Common myeloid progenitor, CD34-positive (primary cell): ENCODE measurements around the gene PRR19.

Experiments used
- CTCF ChIA-PET: fragments of 350-600 bp; sonication (Branson Sonifier 250); formaldehyde crosslinking; loops from one replicate; lab custom pipeline; 2021; ENCODE audit warnings: antibody characterized with exemption; lab: Charles Lee
- POLR2A ChIA-PET: fragments of 350-600 bp; sonication (Branson Sonifier 250); formaldehyde crosslinking; loops from one replicate; lab custom pipeline; 2021; ENCODE audit warnings: antibody characterized with exemption; lab: Charles Lee
- DNase-seq, 3 donors: peaks; one replicate each; pipeline versions ENCODE4 v3.0.0 to v3.0.0-alpha.2; 2013
- H3K27ac ChIP-seq, 2 experiments: 1 replicate in 1 of 2; 2 replicates in 1 of 2; pipeline ENCODE4 v1.7.0; 2013; ENCODE audit warnings: inconsistent platforms in 2 of 2, low read length in 2 of 2, mild to moderate bottlenecking in 2 of 2, low read depth in 1 of 2, moderate library complexity in 1 of 2; ENCODE audit not compliant: severe bottlenecking in 2 of 2, insufficient read depth in 1 of 2, poor library complexity in 1 of 2
- H3K27me3 ChIP-seq, 5 experiments: replicated peaks in 2 of 5; 1 replicate in 3 of 5; 2 replicates in 2 of 5; pipeline versions ENCODE4 v1.6.1 to v1.7.0; 2013; ENCODE audit warnings: low read length in 4 of 5, mild to moderate bottlenecking in 2 of 5, moderate library complexity in 2 of 5, inconsistent platforms in 1 of 5; ENCODE audit not compliant: insufficient read depth in 5 of 5, control insufficient read depth in 4 of 5
- H3K36me3 ChIP-seq, 4 experiments: 1 replicate in 2 of 4; 2 replicates in 2 of 4; pipeline versions ENCODE4 v1.6.1 to v1.7.0; 2013; ENCODE audit warnings: low read length in 3 of 4, control low read depth in 1 of 4, mild to moderate bottlenecking in 1 of 4; ENCODE audit not compliant: control insufficient read depth in 4 of 4, insufficient read depth in 4 of 4
- H3K4me1 ChIP-seq, 4 experiments: 1 replicate in 3 of 4; 2 replicates in 1 of 4; pipeline versions ENCODE4 v1.6.1 to v1.7.1; 2013; ENCODE audit warnings: low read length in 3 of 4, mild to moderate bottlenecking in 3 of 4, control low read depth in 1 of 4, inconsistent platforms in 1 of 4, moderate library complexity in 1 of 4; ENCODE audit not compliant: control insufficient read depth in 4 of 4, insufficient read depth in 4 of 4; ENCODE audit errors: control extremely low read depth in 1 of 4
- H3K4me3 ChIP-seq, 7 experiments: 1 replicate in 4 of 7; 2 replicates in 3 of 7; pipeline versions ENCODE4 v1.5.1 to v1.7.0; 2013; ENCODE audit warnings: mild to moderate bottlenecking in 7 of 7, low read length in 6 of 7, moderate library complexity in 6 of 7, inconsistent platforms in 2 of 7, low read depth in 2 of 7, control low read depth in 1 of 7; ENCODE audit not compliant: insufficient read depth in 4 of 7, control insufficient read depth in 1 of 7; ENCODE audit errors: extremely low read depth in 1 of 7
- H3K9me3 ChIP-seq, 5 experiments: 1 replicate in 4 of 5; 2 replicates in 1 of 5; pipeline versions ENCODE4 v1.6.1 to v1.7.1; 2013; ENCODE audit warnings: low read length in 4 of 5, mild to moderate bottlenecking in 2 of 5, inconsistent platforms in 1 of 5, low read depth in 1 of 5, moderate library complexity in 1 of 5; ENCODE audit not compliant: control insufficient read depth in 4 of 5, insufficient read depth in 2 of 5; ENCODE audit errors: control extremely low read depth in 1 of 5
- WGBS: methylation state at CpG from one replicate; pipeline ENCODE4 v1.1.5; 2013; ENCODE audit not compliant: insufficient coverage; 5-methylcytosine and 5-hydroxymethylcytosine counted together

The PRR19 gene

GRCh38 chr19:42290523-42291434 is 11.2 kb upstream of the PRR19 start:
- Histone ChIP-seq H3K27ac (no peak overlapping the region), H3K4me3 (no peak overlapping the region), H3K9me3 (no peaks in the 10 kb centered on the region), H3K36me3 (peaks cover 17 to 95% (median 66%) of the 10 kb centered on the region in 4 experiments), H3K27me3 (no peaks in the 10 kb centered on the region), H3K4me1 (peaks cover 0 to 12% (median 11%) of the 10 kb centered on the region in 4 experiments)
- 91% methylated on average over 27 of the region's 31 CpGs for WGBS
- CTCF ChIA-PET = interaction anchor here (0.8 to 6.2 kb wide), 13 partner anchors 9 to 188 kb away, joined by 3 to 30 read pairs (median 4); partner anchors contain the start of genes PAFAH1B3, POU2F2 and PRR19
- POLR2A ChIA-PET = no interaction called here
- DNase-seq = peak; percentile 82 to 87 (median 85)

GRCh38 chr19:42291435-42291810 is 10.5 kb upstream of the PRR19 start:
- Histone ChIP-seq H3K9me3 (no peaks in the 10 kb centered on the region), H3K4me1 (peaks cover 0 to 5% (median 5%) of the 10 kb centered on the region in 4 experiments), H3K4me3 (no peak overlapping the region), H3K27ac (no peak overlapping the region), H3K27me3 (no peaks in the 10 kb centered on the region), H3K36me3 (peaks cover 17 to 98% (median 67%) of the 10 kb centered on the region in 4 experiments)
- WGBS = 78% methylated on average over 7 of the region's 9 CpGs
- CTCF ChIA-PET = interaction anchor here (1.1 to 6.2 kb wide), 6 partner anchors 10 to 187 kb away, joined by 3 to 30 read pairs (median 4); partner anchors contain the start of gene POU2F2
- POLR2A ChIA-PET = no interaction called here
- DNase-seq = no peak

DNA sequence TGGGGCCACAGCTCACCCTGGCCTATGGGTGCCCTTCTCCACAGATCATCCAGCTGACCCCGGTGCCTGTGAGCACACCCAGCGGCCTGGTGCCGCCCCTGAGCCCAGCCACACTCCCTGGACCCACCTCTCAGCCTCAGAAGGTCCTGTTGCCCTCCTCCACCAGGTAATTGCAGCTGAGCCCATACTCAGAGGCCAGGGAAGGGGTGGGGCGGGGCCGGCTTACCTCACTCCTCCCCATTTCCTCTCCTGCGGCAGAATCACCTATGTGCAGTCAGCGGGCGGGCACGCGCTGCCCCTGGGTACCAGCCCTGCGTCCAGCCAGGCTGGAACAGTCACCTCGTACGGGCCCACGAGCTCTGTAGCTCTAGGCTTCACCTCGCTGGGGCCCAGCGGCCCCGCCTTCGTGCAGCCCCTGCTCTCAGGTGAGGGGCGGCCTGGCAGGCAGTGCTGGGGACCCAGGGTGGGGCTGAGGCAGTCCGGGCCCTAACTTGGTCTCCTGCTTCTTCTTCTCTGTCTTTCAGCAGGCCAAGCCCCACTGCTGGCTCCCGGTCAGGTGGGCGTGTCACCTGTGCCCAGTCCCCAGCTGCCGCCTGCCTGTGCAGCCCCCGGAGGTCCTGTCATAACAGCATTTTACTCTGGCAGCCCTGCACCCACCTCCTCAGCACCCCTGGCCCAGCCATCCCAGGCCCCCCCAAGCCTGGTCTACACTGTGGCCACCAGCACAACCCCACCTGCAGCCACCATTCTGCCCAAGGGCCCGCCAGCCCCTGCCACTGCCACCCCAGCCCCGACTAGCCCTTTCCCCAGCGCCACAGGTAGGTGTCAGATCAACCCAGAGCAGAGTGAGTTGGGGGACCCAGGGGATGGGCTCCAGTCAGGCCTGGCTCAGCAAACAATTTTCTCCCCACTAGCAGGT is 9.6 kb upstream of the PRR19 start:
- CTCF ChIA-PET = interaction anchor here (1.0 to 6.2 kb wide), 5 partner anchors 46 to 188 kb away, joined by 3 to 30 read pairs (median 4); partner anchors contain the start of gene POU2F2
- DNase-seq = no peak
- 97% methylated on average over 18 of the region's 27 CpGs for WGBS
- H3K27ac ChIP-seq = no peak overlapping the region
- H3K27me3 ChIP-seq = no peaks in the 10 kb centered on the region
- H3K4me3 ChIP-seq = no peak overlapping the region
- POLR2A ChIA-PET = no interaction called here
- peaks cover 17 to 99% (median 69%) of the 10 kb centered on the region in 4 experiments for H3K36me3 ChIP-seq
- no peaks in the 10 kb centered on the region for H3K4me1 ChIP-seq
- no peaks in the 10 kb centered on the region for H3K9me3 ChIP-seq

DNA sequence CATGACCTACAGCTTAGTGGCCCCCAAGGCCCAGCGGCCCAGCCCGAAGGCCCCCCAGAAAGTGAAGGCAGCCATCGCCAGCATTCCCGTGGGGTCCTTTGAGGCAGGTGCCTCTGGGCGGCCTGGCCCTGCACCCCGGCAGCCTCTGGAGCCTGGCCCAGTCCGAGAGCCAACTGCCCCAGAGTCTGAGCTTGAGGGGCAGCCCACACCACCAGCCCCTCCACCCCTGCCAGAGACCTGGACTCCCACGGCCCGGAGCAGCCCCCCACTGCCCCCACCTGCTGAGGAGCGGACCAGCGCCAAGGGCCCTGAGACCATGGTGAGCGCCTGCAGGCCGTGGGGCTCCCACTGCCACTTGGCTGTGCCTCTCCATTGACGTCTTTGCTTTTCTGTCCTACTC is 9.0 kb upstream of the PRR19 start:
- H3K27me3 ChIP-seq = no peaks in the 10 kb centered on the region
- peaks cover 17 to 92% (median 62%) of the 10 kb centered on the region in 4 experiments for H3K36me3 ChIP-seq
- WGBS = 99% methylated on average over 12 of the region's 14 CpGs
- no peaks in the 10 kb centered on the region for H3K9me3 ChIP-seq
- DNase-seq = no peak
- POLR2A ChIA-PET = no interaction called here
- CTCF ChIA-PET = interaction anchor here (0.8 to 6.2 kb wide), 4 partner anchors 47 to 184 kb away, joined by 3 to 30 read pairs (median 4); no protein-coding TSS in a partner anchor
- H3K27ac ChIP-seq = no peak overlapping the region
- H3K4me1 ChIP-seq = no peaks in the 10 kb centered on the region
- no peak overlapping the region for H3K4me3 ChIP-seq

- no peak overlapping the region for H3K4me3 ChIP-seq
- H3K4me1 ChIP-seq = no peaks in the 10 kb centered on the region
- 95% methylated on average over 16 of the region's 17 CpGs for WGBS
- no peak overlapping the region for H3K27ac ChIP-seq
- H3K9me3 ChIP-seq = no peaks in the 10 kb centered on the region
- peaks cover 13 to 87% (median 58%) of the 10 kb centered on the region in 4 experiments for H3K36me3 ChIP-seq
- ChIA-PET POLR2A (interaction anchor here (1.0 kb wide), 1 partner anchor 50 kb away, joined by 3 read pairs; no protein-coding TSS in a partner anchor), CTCF (interaction anchor here (0.8 to 6.2 kb wide), 4 partner anchors 48 to 185 kb away, joined by 3 to 30 read pairs (median 4); no protein-coding TSS in a partner anchor)
- DNase-seq = no peak
- no peaks in the 10 kb centered on the region for H3K27me3 ChIP-seq
These were observed 8.4 kb upstream of the PRR19 start for GRCh38 chr19:42293540-42293939.

DNA sequence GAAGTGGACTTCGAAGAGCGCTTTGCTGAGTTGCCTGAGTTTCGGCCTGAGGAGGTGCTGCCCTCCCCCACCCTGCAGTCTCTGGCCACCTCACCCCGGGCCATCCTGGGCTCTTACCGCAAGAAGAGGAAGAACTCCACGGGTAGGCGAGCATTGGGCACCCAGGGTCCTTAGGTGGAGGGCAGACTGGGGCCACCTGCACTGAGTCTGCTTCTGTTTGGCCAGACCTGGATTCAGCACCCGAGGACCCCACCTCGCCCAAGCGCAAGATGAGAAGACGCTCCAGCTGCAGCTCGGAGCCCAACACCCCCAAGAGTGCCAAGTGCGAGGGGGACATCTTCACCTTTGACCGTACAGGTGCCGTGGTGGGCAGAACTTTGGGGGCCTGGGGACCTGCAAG is 8.0 kb upstream of the PRR19 start:
- Histone ChIP-seq H3K9me3 (no peaks in the 10 kb centered on the region), H3K27ac (no peak overlapping the region), H3K36me3 (peaks cover 13 to 83% (median 55%) of the 10 kb centered on the region in 4 experiments), H3K4me3 (no peak overlapping the region), H3K4me1 (no peaks in the 10 kb centered on the region), H3K27me3 (no peaks in the 10 kb centered on the region)
- DNase-seq = no peak
- 95% methylated on average over 14 of the region's 15 CpGs for WGBS
- ChIA-PET POLR2A (interaction anchor here (1.0 kb wide), 1 partner anchor 51 kb away, joined by 3 read pairs; no protein-coding TSS in a partner anchor), CTCF (interaction anchor here (0.9 to 6.2 kb wide), 3 partner anchors 64 to 185 kb away, joined by 3 to 30 read pairs (median 3); no protein-coding TSS in a partner anchor)
